Fibroblast of lung (primary cell): ENCODE data around the gene KLK15. TPM values are rescaled to one million over a fixed set of nuclear protein-coding genes. Genes with fewer than 3 reads are reported as not detected.

Source experiments
- DNase-seq, 2 donors: peaks; one replicate each; pipeline versions ENCODE4 v3.0.0 to v3.0.0-alpha.2; 2010; ENCODE audit warnings: low read depth in 2 of 2
- H2AFZ ChIP-seq: 2 replicates; pipeline ENCODE4 v1.5.1; 2012; ENCODE audit warnings: low read length, control low read depth, inconsistent platforms
- H3K27ac ChIP-seq: 2 replicates; pipeline ENCODE4 v1.5.1; 2011; ENCODE audit warnings: low read length, control low read depth; ENCODE audit not compliant: insufficient read depth
- H3K27me3 ChIP-seq: 2 replicates; pipeline ENCODE4 v1.5.1; 2011; ENCODE audit warnings: mild to moderate bottlenecking, low read length; ENCODE audit not compliant: control insufficient read depth, insufficient read depth
- H3K36me3 ChIP-seq: 2 replicates; pipeline ENCODE4 v1.5.1; 2011; ENCODE audit warnings: low read length; ENCODE audit not compliant: control insufficient read depth, insufficient read depth
- H3K4me1 ChIP-seq: 2 replicates; pipeline ENCODE4 v1.5.1; 2011; ENCODE audit warnings: low read length; ENCODE audit not compliant: control insufficient read depth, insufficient read depth; ENCODE audit errors: extremely low read depth
- H3K4me2 ChIP-seq: 2 replicates; pipeline ENCODE4 v1.5.1; 2011; ENCODE audit warnings: low read length, control low read depth; ENCODE audit not compliant: insufficient read depth; ENCODE audit errors: extremely low read depth
- H3K4me3 ChIP-seq, 4 experiments: fragments of 200-600 bp in 1 of 4; sonication (generic) in 1 of 4; replicated peaks in 1 of 4; 2 replicates each; pipeline ENCODE4 v1.5.1; 2011 to 2016; ENCODE audit warnings: low read length in 4 of 4, low read depth in 3 of 4, mild to moderate bottlenecking in 3 of 4, control low read depth in 2 of 4, inconsistent platforms in 1 of 4, mixed read lengths in 1 of 4; ENCODE audit not compliant: insufficient read depth in 1 of 4; ENCODE audit errors: control extremely low read depth in 1 of 4
- H3K79me2 ChIP-seq: 2 replicates; pipeline ENCODE4 v1.5.1; 2012; ENCODE audit warnings: mild to moderate bottlenecking, low read length, inconsistent platforms; ENCODE audit not compliant: control insufficient read depth, insufficient read depth
- H3K9ac ChIP-seq: 2 replicates; pipeline ENCODE4 v1.5.1; 2011; ENCODE audit warnings: mild to moderate bottlenecking, low read length, control low read depth; ENCODE audit not compliant: insufficient read depth
- H3K9me3 ChIP-seq: 2 replicates; pipeline ENCODE4 v1.5.1; 2012; ENCODE audit warnings: low read depth, low read length; ENCODE audit not compliant: control insufficient read depth, insufficient read depth
- H4K20me1 ChIP-seq: 2 replicates; pipeline ENCODE4 v1.5.1; 2011; ENCODE audit warnings: low read length; ENCODE audit not compliant: control insufficient read depth, insufficient read depth; ENCODE audit errors: extremely low read depth
- EZH2 ChIP-seq: IDR thresholded peaks from 2 replicates; pipeline ENCODE4 v1.5.1; 2012; ENCODE audit warnings: low read length, control low read depth, mild to moderate bottlenecking; ENCODE audit errors: missing control alignments
- polyA plus RNA-seq, 2 donors: library from polyadenylated mRNA; depleted of rRNA in 1 of 2; stranded (reverse) in 1 of 2; unstranded in 1 of 2; fragments of >200 nt; gene quantifications; 2 replicates each; pipeline ENCODE4 v1.2.1, GENCODE V29; 2011 to 2012; ENCODE audit warnings: missing spikeins in 1 of 2
- total RNA-seq: library from RNA; depleted of rRNA; stranded (reverse); fragments of >200 nt; gene quantifications from 2 replicates; pipeline ENCODE4 v1.2.1, GENCODE V29; 2014
- TF ChIP-seq, protein P1 (sequence below), 2 donors: IDR thresholded peaks in 1 of 2; conservative IDR thresholded peaks in 1 of 2; 1 replicate in 1 of 2; 2 replicates in 1 of 2; pipeline ENCODE4 v1.5.1; 2011 to 2012; ENCODE audit warnings: low read length in 2 of 2, control low read depth in 1 of 2, inconsistent platforms in 1 of 2, low read depth in 1 of 2, mild to moderate bottlenecking in 1 of 2

The KLK15 gene
- total and polyA plus RNA-seq, 2 donors (not counting 1 experiment from before 2014, with no cell fraction given) = not detected

DNA sequence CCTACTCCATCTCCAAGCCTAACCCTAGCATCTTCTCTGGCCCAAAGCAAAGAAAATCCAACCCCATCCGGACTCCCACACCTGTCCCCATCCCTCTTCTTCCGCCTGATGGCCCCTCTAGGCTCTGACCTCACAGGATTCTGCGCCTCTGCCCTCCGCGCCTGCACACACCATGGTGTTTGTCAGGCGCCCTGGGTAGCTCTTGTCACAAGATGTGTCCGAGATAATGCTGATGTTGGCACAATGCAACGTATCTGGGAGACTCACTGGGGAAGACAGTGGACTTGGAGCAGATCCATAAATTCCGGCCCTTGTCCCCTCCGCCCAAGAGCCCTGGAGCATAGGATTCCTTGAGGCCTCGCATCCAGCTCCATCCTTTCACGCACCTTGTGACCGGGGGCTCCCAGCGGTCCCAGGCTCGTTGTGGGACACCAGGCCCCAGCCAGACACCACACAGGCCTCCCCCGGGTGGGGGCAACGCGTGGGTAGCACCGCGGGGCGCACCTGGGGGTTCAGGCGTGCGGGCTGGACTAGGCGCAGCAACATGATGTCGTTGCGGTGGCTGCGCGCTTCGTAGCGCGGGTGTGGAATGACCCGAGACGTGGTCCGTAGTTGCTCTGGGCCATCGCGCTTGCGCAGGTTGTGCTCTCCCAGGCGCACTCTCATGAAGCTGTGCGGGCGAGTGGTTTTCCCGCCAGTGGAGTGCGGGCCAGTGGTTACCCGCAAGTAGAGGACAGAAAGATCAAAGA is 6.7 kb downstream of the KLK15 start:
- no peaks in the 10 kb centered on the region for H3K36me3 ChIP-seq
- TF ChIP-seq, protein P1, sequence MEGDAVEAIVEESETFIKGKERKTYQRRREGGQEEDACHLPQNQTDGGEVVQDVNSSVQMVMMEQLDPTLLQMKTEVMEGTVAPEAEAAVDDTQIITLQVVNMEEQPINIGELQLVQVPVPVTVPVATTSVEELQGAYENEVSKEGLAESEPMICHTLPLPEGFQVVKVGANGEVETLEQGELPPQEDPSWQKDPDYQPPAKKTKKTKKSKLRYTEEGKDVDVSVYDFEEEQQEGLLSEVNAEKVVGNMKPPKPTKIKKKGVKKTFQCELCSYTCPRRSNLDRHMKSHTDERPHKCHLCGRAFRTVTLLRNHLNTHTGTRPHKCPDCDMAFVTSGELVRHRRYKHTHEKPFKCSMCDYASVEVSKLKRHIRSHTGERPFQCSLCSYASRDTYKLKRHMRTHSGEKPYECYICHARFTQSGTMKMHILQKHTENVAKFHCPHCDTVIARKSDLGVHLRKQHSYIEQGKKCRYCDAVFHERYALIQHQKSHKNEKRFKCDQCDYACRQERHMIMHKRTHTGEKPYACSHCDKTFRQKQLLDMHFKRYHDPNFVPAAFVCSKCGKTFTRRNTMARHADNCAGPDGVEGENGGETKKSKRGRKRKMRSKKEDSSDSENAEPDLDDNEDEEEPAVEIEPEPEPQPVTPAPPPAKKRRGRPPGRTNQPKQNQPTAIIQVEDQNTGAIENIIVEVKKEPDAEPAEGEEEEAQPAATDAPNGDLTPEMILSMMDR (conservative IDR thresholded peaks at IDR 0.05 in 1 of 2, IDR thresholded peaks at IDR 0.05 in 1 of 2; ENCODE audit: low read depth in 1 of 2, low read length in 2 of 2) = no peak
- TF ChIP-seq EZH2 = no peak

DNA sequence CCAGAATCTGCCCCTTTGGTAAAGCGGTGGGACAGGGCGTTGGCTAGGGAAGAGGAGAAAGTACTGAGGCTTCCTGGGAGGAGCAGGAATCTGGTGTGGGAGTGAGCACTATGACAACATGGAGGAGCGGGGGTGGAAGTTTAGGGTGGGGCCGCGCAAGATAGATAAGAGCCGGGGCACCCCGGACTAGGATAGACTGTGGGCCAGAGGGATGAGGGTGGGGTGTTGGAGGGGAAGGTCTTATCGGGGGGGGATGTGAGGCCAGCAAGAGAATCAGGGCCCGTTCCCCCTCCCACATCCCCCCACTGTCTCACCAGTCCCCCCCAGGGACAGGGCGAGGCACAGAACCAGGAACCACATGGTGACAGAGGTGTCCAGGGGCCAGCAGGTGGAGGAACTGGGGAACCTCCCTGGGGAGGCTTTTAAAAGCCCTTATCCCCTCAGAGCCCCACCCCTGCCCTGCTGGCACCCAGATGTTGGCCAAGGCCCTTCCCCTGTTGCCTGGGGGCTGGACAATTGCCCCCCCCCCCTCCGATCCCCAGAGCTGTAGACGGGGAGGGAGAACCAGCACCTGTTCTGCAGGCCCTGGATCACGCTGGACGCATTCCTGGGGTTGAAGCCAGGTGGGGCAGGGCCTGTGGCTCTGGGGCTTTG is 9.9 kb downstream of the KLK15 start, which contains the start of gene KLK1:
Gene KLK1 (minus strand): TSS at position 399 of the 654 bp plus-strand sequence. CDS start 39 bp downstream, at position 360.
- no peak for TF ChIP-seq EZH2
- TF ChIP-seq, protein P1 (conservative IDR thresholded peaks at IDR 0.05 in 1 of 2, IDR thresholded peaks at IDR 0.05 in 1 of 2; ENCODE audit: low read depth in 1 of 2, low read length in 2 of 2) = no peak
- no peak within 1 kb of the TSS for H3K27ac ChIP-seq
- H3K4me3 ChIP-seq = no peak within 1 kb of the TSS
- H4K20me1 ChIP-seq = no peaks in the 10 kb centered on the region
- no peak within 1 kb of the TSS for H3K4me2 ChIP-seq
- no peaks in the 10 kb centered on the region for H3K36me3 ChIP-seq
- no peaks in the 10 kb centered on the region for H3K4me1 ChIP-seq
- no peak within 1 kb of the TSS for H2AFZ ChIP-seq
- H3K9me3 ChIP-seq = no peaks in the 10 kb centered on the region
- DNase-seq = no peak
- H3K79me2 ChIP-seq = no peaks in the 10 kb centered on the region
- peaks cover 16% of the 10 kb centered on the region for H3K27me3 ChIP-seq
- H3K9ac ChIP-seq = no peak within 1 kb of the TSS

More for the DNA sequence above, 6.7 kb downstream of the KLK15 start:
- no peaks in the 10 kb centered on the region for H3K79me2 ChIP-seq
- no peak overlapping the region for H3K9ac ChIP-seq
- H3K4me1 ChIP-seq = no peaks in the 10 kb centered on the region
- no peak overlapping the region for H3K4me3 ChIP-seq
- H3K27me3 ChIP-seq = no peaks in the 10 kb centered on the region
- no peak overlapping the region for H2AFZ ChIP-seq
- H4K20me1 ChIP-seq = no peaks in the 10 kb centered on the region
- no peak overlapping the region for H3K27ac ChIP-seq
- H3K9me3 ChIP-seq = no peaks in the 10 kb centered on the region
- H3K4me2 ChIP-seq = no peak overlapping the region
- DNase-seq = no peak

DNA sequence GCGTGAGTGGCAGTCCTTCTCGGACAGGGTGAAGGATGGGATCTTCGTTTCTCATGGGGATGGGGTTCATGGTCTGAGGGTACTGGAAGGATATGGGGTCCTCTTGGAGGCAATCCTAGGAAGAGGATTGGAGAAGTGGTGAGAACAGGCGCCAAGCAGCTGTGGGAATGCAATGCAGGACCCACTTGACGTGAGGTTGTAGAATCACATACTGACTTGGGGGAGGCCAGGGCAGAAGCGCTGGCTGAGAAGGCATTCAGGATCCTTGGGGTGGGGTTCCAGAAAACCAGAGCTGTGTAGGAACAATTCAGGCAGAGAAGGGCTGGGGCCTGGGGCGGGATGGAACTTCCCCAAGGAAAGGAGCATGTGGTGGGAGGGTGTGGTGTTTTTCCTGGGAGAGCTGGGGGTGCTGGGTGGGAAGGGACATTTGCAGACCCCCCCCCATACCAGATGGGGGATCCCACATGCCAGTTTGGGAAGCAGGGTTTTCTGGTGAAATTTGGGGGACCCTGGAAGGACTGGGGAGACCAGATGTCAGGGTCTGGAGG is 10.6 kb downstream of the KLK15 start:
- no peak for DNase-seq
- H3K4me1 ChIP-seq = no peaks in the 10 kb centered on the region
- no peaks in the 10 kb centered on the region for H3K79me2 ChIP-seq
- no peaks in the 10 kb centered on the region for H3K9me3 ChIP-seq
- H3K36me3 ChIP-seq = no peaks in the 10 kb centered on the region
- no peak overlapping the region for H2AFZ ChIP-seq
- H3K27me3 ChIP-seq = peaks cover 16% of the 10 kb centered on the region
- no peaks in the 10 kb centered on the region for H4K20me1 ChIP-seq
- H3K9ac ChIP-seq = no peak overlapping the region
- H3K4me3 ChIP-seq = no peak overlapping the region
- no peak overlapping the region for H3K27ac ChIP-seq
- H3K4me2 ChIP-seq = no peak overlapping the region
- no peak for TF ChIP-seq EZH2
- TF ChIP-seq, protein P1 (conservative IDR thresholded peaks at IDR 0.05 in 1 of 2, IDR thresholded peaks at IDR 0.05 in 1 of 2; ENCODE audit: low read depth in 1 of 2, low read length in 2 of 2) = no peak
